Daoy (cell line): ENCODE results near the gene ADCY2. TPM values are rescaled to one million over a fixed set of nuclear protein-coding genes. Genes with fewer than 3 reads are reported as not detected.

Experiments
- DNase-seq: peaks from one replicate; pipeline ENCODE4 v3.0.0-alpha.2; 2015; ENCODE audit warnings: low read depth
- total RNA-seq: library from RNA; depleted of rRNA; stranded (reverse); fragments of >200 nt; shearing (Covaris generic); gene quantifications from 2 replicates; pipeline ENCODE4 v1.2.3, GENCODE V29; 2014

The ADCY2 gene
- total RNA-seq, 1 experiment from 2014 or later, result 0.86 TPM

- no peak for DNase-seq
Observed at GRCh38 chr5:7824995-7825394, 429.1 kb downstream of the ADCY2 start.

DNA sequence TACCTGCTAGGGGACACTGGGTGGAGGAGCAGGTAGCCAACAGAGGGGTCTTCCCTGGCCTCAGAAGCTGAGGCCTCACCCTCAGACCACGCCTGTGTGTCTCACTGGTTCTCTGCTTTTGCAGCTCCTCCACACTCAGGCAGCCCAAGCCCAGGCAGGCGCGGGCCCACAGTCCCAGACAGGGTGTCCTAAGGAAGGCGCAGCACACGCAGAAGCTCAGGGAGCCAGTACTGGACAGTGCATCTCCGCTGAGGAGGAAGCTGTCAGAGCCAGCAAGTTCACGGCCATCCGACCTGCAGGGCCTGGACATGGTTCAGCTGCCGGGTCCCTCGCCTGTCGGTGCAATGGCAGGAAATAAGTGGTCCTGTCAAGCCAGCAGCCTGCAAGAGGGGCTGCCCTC, 429.7 kb downstream of the ADCY2 start:
- no peak for DNase-seq

DNA sequence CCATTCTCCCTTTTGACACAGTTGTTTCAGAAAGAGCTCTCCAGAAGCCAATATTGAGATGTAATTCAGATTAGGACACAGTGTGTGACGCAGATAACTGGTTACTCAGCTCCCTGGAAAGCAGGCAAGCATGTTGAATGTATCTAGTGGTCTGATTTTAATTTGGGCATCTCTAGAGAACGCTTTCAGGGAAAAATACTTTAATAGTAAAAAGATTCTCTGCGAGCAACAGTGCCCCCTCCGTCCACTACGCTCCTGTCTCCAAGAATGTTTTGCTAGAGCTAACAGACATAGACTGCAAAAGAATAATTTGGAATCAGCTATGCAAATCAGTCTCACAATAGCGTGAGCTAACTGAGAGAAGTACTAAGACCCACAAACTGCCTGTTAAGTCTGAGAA, 431.7 kb downstream of the ADCY2 start:
- DNase-seq, result no peak

DNA sequence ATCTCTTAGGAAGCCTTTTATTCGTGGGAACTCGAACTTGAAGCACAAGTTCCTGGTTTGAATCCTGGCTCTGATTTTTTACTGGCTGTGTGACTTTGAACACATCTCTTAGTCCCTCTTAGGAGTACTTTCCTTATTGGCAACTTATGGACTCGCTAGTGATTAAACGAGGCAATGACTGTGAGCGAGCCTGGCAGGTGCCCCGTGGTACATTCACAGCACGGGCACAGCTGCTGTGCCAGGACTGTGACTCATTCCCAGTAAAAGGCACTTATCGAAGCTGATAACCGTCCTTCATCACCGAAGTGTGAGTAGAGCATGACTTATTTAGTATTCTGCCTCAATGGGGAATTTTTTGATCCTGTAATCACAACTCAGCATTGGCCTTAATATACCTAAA, 432.3 kb downstream of the ADCY2 start:
- peak; percentile 46 for DNase-seq

GRCh38 chr5:7834982-7835381, 439.0 kb downstream of the ADCY2 start:
- DNase-seq, result no peak

DNA sequence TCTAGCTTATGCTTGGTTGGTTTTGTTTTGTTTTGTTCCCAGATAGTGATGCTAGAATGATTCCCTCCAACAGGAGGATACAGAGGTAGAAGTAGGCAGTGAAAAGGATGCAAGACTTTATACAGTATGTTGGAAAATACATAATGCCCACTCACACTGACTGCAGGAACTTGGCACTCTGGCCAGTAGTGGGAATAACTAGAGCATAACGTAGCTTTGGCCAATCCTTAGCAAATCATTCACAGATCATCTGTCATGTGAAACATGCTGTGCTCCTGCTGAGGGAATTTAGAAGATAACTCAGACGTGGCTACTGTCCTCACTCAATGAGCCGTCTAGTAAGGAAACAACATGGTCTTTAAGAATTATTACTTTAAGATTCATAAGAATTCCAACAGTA, 441.5 kb downstream of the ADCY2 start:
- DNase-seq, result no peak

DNA sequence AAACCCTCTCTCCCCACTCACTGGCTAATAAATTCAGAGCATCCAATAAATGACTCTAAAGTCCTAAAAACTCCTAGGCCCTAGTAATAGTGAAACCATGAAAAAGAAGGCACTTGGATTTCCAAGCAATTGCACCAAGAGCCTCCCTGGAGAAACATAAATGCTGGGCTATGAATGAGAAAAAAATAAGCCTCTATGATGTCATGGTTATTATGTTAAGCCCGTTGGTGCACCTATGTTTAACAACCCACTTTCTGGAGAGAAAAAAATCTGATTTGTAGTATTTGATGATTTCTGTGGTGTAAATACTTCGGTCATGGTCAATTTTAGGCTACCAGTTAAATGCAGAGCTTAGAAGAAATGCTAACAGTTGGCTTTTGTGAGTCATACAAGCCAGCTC, 446.6 kb downstream of the ADCY2 start:
- DNase-seq, result no peak

DNA sequence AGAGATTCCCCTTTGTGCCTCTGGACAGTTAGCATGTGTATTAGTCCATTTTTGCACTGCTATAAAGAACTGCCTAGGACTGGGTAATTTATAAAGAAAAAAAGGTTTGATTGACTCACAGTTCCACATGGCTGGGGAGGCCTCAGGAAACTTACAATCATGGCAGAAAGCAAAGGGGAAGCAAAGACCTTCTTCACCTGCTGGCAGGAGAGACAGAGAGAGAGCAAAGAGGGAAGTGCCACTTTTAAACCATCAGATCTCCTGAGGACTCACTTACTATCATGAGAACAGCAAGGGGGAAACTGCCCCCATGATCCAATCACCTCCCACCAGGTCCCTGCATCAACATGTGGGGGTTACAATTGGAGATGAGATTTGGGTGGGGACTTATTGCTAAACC, 449.0 kb downstream of the ADCY2 start:
- no peak for DNase-seq

GRCh38 chr5:7845557-7845956, 449.6 kb downstream of the ADCY2 start:
- no peak for DNase-seq

DNA sequence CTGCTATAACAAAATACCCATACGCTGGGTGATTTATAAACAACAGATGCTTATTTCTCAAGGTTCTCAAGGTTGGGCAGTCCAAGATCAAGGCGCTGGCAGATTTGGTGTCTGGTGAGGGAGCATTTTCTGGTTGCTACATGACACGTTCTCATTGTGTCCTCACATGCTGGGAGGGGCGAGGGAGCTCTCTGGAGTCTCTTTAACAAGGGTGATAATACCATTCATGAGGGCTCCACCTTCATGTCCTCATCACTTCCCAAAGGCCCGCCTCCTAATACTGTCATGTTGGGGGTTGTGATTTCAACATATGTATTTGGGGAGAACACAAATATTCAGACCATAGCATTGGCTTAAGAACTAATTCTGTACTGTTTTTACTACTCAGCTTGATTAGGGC, 450.4 kb downstream of the ADCY2 start:
- no peak for DNase-seq

GRCh38 chr5:7848296-7848695, 452.4 kb downstream of the ADCY2 start:
- DNase-seq, result no peak

DNA sequence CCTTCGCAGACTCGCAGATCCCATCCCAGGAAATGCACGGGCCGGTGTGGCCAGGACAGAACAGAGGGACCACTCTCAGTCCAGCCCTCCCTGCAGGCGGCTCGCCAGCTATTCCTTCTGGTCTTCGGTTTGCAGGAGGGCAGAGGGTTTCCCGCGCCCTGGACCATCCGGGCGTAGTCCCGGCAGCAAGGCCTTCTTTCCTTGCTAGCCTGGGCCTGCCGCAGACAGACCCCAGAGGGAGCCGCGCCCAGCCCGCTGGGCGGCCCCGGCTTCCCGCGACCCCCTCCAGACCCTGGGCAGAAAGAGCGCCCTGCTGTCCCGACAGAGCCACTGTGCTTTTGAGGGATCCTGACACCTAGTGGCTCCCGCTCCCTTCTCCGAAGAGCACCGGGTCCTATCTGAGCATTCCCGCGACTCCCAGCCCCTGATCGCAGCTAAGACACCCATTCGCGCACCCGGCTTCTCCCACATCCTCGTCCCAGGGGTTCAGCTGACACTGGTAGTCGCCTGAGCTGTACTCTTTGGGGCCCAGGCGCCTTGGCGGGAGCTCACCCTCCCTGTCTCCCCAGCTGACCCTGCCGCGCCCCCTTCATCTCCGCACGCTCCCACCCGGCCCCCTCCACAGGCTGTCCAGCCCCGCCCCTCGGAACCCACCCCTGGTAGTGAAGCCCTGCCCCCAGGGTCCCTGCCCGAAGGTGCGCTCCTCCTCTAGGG, 453.9 kb downstream of the ADCY2 start:
- DNase-seq, result peak; percentile 30

GRCh38 chr5:7850395-7851239, 454.7 kb downstream of the ADCY2 start, which contains the start of gene CFAP90:
CFAP90 (minus strand) TSS chr5:7851133; CDS start chr5:7851021, 112 bp downstream.
- peak; percentile 50 for DNase-seq

GRCh38 chr5:7851240-7851592, 455.3 kb downstream of the ADCY2 start:
- no peak for DNase-seq

DNA sequence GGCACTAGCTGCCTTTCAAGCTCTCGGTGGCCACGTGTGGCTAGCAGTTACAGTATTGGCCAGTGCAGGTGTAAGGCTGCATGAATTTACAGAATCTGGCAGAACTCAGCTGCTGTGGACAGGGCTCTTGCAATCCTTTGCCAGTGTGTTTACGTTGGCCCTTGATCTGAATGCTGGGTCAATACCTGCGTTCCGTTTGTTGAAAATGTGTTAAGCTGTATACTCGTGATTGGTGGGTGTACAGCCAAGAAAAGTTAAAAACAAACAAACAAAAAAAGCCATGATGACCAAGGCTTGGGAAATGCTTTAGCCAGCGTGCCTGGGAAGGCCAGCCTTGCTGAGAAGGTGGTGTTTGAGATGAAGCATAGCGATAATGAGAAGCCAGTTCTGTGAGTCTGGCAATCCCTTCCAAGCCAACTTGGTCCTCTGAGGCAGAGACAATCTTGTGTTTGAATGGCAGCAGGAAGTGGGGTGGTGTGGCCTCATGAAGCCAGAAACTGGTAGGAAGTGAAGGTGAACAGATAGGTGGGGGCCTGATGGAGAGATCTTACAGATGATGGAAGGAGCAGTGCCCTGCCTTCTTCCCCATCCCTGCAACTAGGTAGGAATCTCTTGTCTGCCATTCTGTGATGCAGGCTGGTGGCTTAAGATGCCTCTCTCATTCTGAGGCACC, 455.8 kb downstream of the ADCY2 start:
- no peak for DNase-seq

DNA sequence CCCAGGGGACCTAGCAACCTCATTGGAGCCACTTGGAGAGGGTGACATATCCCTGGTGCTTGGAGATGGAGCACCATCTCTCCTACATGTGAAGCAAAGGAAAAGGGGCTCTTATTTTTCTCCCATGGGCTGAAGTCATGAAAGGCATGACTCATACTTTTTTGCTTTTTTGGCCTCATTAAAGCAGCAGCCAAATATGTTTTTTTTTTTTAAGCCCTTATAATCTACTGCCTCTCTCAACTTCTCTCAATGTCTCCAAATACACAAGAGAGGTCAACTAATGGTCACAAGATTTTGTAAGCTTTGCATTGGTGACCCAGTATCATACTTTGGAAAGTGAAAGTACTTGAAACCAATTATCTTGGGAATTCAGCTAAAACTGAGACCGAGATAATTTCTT, 456.6 kb downstream of the ADCY2 start:
- no peak for DNase-seq

DNA sequence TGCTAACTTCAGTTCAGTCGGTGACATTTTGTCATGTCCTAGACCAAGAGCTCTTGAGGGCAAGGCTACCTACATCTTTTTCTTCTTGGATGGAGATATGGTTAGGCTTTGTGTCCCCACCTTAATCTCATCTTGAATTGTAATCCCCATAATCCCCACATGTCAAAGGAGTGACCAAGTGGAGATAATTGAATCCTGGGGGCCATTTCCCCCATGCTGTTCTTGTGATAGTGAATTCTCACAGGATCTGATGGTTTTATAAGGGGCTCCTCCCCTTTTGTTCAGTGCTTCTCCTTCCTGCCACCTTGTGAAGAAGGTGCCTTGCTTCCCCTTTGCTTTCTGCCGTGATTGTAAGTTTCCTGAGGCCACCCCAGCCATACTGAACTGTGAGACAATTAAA, 457.1 kb downstream of the ADCY2 start:
- DNase-seq, result no peak

GRCh38 chr5:7855611-7856010, 459.7 kb downstream of the ADCY2 start:
- DNase-seq, result no peak

DNA sequence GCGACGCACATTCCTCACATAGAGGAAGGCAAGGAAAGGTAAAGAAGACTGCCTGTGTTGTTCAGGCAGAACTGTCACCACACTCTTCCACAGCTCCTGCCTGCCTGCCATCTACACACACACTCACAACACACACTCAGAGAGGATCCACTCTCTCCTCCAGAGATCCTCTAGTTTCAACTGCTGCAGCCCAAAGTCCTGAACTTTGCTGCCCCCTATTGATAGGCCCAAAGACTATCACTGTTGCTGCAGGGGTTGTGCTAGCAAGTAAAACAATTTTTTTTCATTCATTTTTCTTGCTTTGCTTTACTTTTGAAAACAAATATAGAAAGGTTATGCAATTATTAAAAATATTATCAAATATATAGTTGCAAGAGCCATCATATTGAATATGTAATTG, 460.9 kb downstream of the ADCY2 start:
- DNase-seq, result peak; percentile 42

DNA sequence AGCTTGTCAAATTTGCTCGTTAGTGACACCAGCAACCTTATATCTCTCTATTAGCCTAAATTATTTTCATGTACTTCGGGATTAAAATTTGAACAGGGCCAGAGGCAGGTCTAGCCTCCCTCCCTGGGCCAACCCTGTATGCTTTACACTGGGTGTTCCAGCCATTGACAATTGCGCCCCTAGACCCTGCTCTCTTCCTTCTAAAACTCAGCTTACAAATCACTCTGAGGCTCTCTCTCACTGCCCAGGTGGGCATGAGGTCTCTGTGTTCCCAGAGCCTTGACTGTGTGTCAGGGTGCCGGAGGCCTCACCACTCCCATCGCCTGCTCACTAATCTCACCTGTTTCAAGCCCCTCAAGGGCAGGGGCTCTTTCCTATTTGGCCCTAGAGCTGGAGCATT, 461.4 kb downstream of the ADCY2 start:
- DNase-seq, result no peak

DNA sequence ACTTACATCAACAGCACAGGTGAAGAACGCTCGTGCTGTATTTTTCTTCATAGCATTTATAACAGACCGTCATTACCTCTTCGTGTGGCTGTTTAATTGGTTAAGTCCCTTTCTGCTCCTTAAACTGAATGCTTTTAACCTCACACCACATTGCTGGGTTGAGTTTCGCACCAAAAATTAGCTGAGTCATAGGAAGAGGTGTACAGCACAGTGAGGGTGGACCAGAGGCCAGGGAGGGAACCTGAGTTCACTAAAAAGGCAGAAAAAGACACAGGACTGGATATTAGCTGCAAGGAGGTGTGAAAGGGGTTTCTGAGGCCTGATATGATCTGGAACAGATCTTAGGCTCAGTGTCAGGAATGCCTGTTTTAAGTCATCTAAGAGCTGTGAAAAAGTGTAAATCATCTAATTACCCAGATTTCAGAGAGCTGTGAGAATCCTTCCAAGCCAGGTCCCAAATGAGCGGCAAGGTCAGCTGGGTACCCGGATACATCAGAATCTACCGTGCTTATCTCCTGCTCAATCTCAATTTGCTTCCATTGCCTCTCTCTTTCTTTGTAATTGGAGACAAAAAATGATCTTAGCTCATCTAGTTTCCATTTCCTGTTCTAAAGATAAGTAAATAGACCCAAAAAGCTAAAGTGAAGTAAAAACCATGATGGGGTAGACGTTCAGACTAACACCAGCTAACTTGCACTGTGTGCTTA, 462.1 kb downstream of the ADCY2 start:
- no peak for DNase-seq

DNA sequence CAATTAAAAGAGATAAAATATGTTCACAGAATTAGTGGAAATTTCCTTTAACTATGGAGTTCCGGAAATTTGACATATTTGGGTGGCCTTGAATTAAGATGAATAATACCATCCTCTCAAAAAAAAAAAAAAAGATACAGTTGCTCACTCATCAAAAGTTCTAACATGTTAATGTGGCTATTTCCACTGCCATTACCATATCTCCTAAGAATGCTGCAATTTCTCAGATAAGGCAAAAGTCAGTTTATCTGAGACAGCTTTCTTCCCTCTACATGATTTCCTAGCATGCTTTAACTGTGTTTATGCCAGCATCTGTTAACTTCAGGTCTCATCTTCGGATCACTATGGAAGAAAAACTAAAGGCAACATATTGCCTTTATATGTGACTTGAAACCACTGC, 470.3 kb downstream of the ADCY2 start:
- no peak for DNase-seq
